Measurements from ENCODE around the gene HRH2.

GRCh38 chr5:175614223-175614815, 43.6 kb upstream of the HRH2 start:
- no peak for TF ChIP-seq CTCF (IDR thresholded peaks at IDR 0.05)
- no peak for TF ChIP-seq POLR2A (IDR thresholded peaks at IDR 0.05)
